ENCODE measurements around the gene OXLD1. TPM values are rescaled to one million over a fixed set of nuclear protein-coding genes. Genes with fewer than 3 reads are reported as not detected.

OXLD1 gene
- total and polyA plus RNA-seq, 4 donors: 11.2 to 26.4 (median 19.0) TPM

- peaks cover 0 to 7% (median 4%) of the 10 kb centered on the region in 4 donors for H3K36me3 ChIP-seq (ENCODE audit: control insufficient read depth in 4 of 4, insufficient read depth in 3 of 4, low read depth in 1 of 4, low read length in 3 of 4)
- DNase-seq (ENCODE audit: low spot score): no peak
- H3K9me3 ChIP-seq (ENCODE audit: control insufficient read depth in 4 of 4, low read length in 3 of 4): no peaks in the 10 kb centered on the region
- WGBS: 93% methylated on average over 32 of the region's 32 CpGs
- H3K4me3 ChIP-seq (ENCODE audit: low read depth in 1 of 3, low read length in 3 of 3): no peak overlapping the region
- no peak overlapping the region for H3K27ac ChIP-seq (ENCODE audit: low read depth in 1 of 2, low read length in 2 of 2)
- H3K9ac ChIP-seq (ENCODE audit: low read depth in 1 of 2, low read length in 2 of 2): no peak overlapping the region
- TF ChIP-seq TAF1 (conservative IDR thresholded peaks at IDR 0.05) (no peak), YY1 (IDR thresholded peaks at IDR 0.05) (no peak), FOXA1 (IDR thresholded peaks at IDR 0.05) (no peak), RAD21 (IDR thresholded peaks at IDR 0.05) (no peak), CTCF (IDR thresholded peaks at IDR 0.05; ENCODE audit: low read depth, low read length, missing input control) (no peak), HNF4G (IDR thresholded peaks at IDR 0.05) (no peak), EGR1 (IDR thresholded peaks at IDR 0.05; ENCODE audit: low read depth in 2 of 2) (no peak), NR2F2 (IDR thresholded peaks at IDR 0.05) (no peak), GABPA (IDR thresholded peaks at IDR 0.05 in 1 of 2, conservative IDR thresholded peaks at IDR 0.05 in 1 of 2) (no peak), SP1 (IDR thresholded peaks at IDR 0.05) (no peak), RXRA (IDR thresholded peaks at IDR 0.05) (no peak), HNF4A (conservative IDR thresholded peaks at IDR 0.05) (no peak)
- TF ChIP-seq, protein P1, sequence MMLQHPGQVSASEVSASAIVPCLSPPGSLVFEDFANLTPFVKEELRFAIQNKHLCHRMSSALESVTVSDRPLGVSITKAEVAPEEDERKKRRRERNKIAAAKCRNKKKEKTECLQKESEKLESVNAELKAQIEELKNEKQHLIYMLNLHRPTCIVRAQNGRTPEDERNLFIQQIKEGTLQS (IDR thresholded peaks at IDR 0.05): no peak
- TF ChIP-seq, protein P2, sequence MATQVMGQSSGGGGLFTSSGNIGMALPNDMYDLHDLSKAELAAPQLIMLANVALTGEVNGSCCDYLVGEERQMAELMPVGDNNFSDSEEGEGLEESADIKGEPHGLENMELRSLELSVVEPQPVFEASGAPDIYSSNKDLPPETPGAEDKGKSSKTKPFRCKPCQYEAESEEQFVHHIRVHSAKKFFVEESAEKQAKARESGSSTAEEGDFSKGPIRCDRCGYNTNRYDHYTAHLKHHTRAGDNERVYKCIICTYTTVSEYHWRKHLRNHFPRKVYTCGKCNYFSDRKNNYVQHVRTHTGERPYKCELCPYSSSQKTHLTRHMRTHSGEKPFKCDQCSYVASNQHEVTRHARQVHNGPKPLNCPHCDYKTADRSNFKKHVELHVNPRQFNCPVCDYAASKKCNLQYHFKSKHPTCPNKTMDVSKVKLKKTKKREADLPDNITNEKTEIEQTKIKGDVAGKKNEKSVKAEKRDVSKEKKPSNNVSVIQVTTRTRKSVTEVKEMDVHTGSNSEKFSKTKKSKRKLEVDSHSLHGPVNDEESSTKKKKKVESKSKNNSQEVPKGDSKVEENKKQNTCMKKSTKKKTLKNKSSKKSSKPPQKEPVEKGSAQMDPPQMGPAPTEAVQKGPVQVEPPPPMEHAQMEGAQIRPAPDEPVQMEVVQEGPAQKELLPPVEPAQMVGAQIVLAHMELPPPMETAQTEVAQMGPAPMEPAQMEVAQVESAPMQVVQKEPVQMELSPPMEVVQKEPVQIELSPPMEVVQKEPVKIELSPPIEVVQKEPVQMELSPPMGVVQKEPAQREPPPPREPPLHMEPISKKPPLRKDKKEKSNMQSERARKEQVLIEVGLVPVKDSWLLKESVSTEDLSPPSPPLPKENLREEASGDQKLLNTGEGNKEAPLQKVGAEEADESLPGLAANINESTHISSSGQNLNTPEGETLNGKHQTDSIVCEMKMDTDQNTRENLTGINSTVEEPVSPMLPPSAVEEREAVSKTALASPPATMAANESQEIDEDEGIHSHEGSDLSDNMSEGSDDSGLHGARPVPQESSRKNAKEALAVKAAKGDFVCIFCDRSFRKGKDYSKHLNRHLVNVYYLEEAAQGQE (IDR thresholded peaks at IDR 0.05): no peak
- H3K27me3 ChIP-seq (ENCODE audit: control insufficient read depth in 4 of 4, insufficient read depth in 4 of 4, low read length in 3 of 4): no peaks in the 10 kb centered on the region
- peaks cover 15 to 58% (median 44%) of the 10 kb centered on the region in 4 donors for H3K4me1 ChIP-seq (ENCODE audit: control insufficient read depth in 4 of 4, insufficient read depth in 4 of 4, low read length in 3 of 4)
Measured at GRCh38 chr17:81715107-81715871, 48.9 kb upstream of the OXLD1 start.

- Histone ChIP-seq H3K4me3 (ENCODE audit: low read depth in 1 of 3, low read length in 3 of 3) (peak overlapping the region; percentile 18 to 85 (median 73)), H3K9ac (ENCODE audit: low read depth in 1 of 2, low read length in 2 of 2) (peak overlapping the region in 1 of 2 donors; percentile 41), H3K4me1 (ENCODE audit: control insufficient read depth in 4 of 4, insufficient read depth in 4 of 4, low read length in 3 of 4) (peaks cover 18 to 58% (median 41%) of the 10 kb centered on the region in 4 donors), H3K27me3 (ENCODE audit: control insufficient read depth in 4 of 4, insufficient read depth in 4 of 4, low read length in 3 of 4) (no peaks in the 10 kb centered on the region), H3K9me3 (ENCODE audit: control insufficient read depth in 4 of 4, low read length in 3 of 4) (no peaks in the 10 kb centered on the region), H3K36me3 (ENCODE audit: control insufficient read depth in 4 of 4, insufficient read depth in 3 of 4, low read depth in 1 of 4, low read length in 3 of 4) (peaks cover 0 to 7% (median 4%) of the 10 kb centered on the region in 4 donors), H3K27ac (ENCODE audit: low read depth in 1 of 2, low read length in 2 of 2) (peak overlapping the region; percentile 72 to 79)
- no peak for DNase-seq (ENCODE audit: low spot score)
- TF ChIP-seq HNF4G (IDR thresholded peaks at IDR 0.05) (no peak), YY1 (IDR thresholded peaks at IDR 0.05) (no peak), GABPA (IDR thresholded peaks at IDR 0.05 in 1 of 2, conservative IDR thresholded peaks at IDR 0.05 in 1 of 2) (no peak), JUND (IDR thresholded peaks at IDR 0.05) (no peak), FOXA1 (IDR thresholded peaks at IDR 0.05) (no peak), EGR1 (IDR thresholded peaks at IDR 0.05; ENCODE audit: low read depth in 2 of 2) (no peak)
- TF ChIP-seq, protein P3, sequence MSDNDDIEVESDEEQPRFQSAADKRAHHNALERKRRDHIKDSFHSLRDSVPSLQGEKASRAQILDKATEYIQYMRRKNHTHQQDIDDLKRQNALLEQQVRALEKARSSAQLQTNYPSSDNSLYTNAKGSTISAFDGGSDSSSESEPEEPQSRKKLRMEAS (IDR thresholded peaks at IDR 0.05): no peak
- WGBS: 80% methylated on average over 39 of the region's 39 CpGs
Measured at GRCh38 chr17:81714412-81715106, 48.2 kb upstream of the OXLD1 start.
